ENCODE measurements around the gene NOLC1. TPM values are rescaled to one million over a fixed set of nuclear protein-coding genes. Genes with fewer than 3 reads are reported as not detected.

NOLC1 gene
- total RNA-seq, 4 donors from 2014 or later = 47.8 to 94.9 (median 77.9) TPM

- H3K36me3 ChIP-seq = no peaks in the 10 kb centered on the region
- no peak for TF ChIP-seq EP300 (IDR thresholded peaks at IDR 0.05)
- no peak for TF ChIP-seq POLR2AphosphoS5 (IDR thresholded peaks at IDR 0.05)
- TF ChIP-seq CTCF (IDR thresholded peaks at IDR 0.05) = no peak
- no peak for TF ChIP-seq POLR2A (IDR thresholded peaks at IDR 0.05)
- peaks cover 3% of the 10 kb centered on the region for H3K9me3 ChIP-seq
- H3K4me1 ChIP-seq = no peaks in the 10 kb centered on the region
- DNase-seq (ENCODE audit: low spot score in 2 of 2) = no peak
- H3K27ac ChIP-seq = no peak overlapping the region
- 77% methylated on average over 1 of the region's 1 CpG for WGBS
- H3K27me3 ChIP-seq = no peaks in the 10 kb centered on the region
- H3K4me3 ChIP-seq = no peak overlapping the region
Measured at GRCh38 chr10:102202386-102202785, 50.2 kb downstream of the NOLC1 start.

GRCh38 chr10:102208311-102209035, 56.3 kb downstream of the NOLC1 start:
- Histone ChIP-seq H3K27ac (no peak overlapping the region), H3K4me3 (no peak overlapping the region), H3K9me3 (peaks cover 3% of the 10 kb centered on the region), H3K4me1 (peaks cover 5% of the 10 kb centered on the region), H3K36me3 (no peaks in the 10 kb centered on the region), H3K27me3 (no peaks in the 10 kb centered on the region)
- TF ChIP-seq POLR2A (IDR thresholded peaks at IDR 0.05) (no peak), CTCF (IDR thresholded peaks at IDR 0.05) (no peak), EP300 (IDR thresholded peaks at IDR 0.05) (no peak), POLR2AphosphoS5 (IDR thresholded peaks at IDR 0.05) (no peak)
- WGBS = 39% methylated on average over 5 of the region's 5 CpGs
- DNase-seq (ENCODE audit: low spot score in 2 of 2) = no peak

GRCh38 chr10:102211615-102212299, 59.6 kb downstream of the NOLC1 start:
- Histone ChIP-seq H3K4me3 (no peak overlapping the region), H3K27ac (no peak overlapping the region), H3K9me3 (no peaks in the 10 kb centered on the region), H3K36me3 (no peaks in the 10 kb centered on the region), H3K27me3 (no peaks in the 10 kb centered on the region), H3K4me1 (peaks cover 5% of the 10 kb centered on the region)
- DNase-seq (ENCODE audit: low spot score in 2 of 2) = no peak
- TF ChIP-seq POLR2AphosphoS5 (IDR thresholded peaks at IDR 0.05) = no peak
- TF ChIP-seq POLR2A (IDR thresholded peaks at IDR 0.05) = no peak
- no peak for TF ChIP-seq EP300 (IDR thresholded peaks at IDR 0.05)
- 78% methylated on average over 3 of the region's 3 CpGs for WGBS

Other genes with a start within 250 kb of the NOLC1 start
- gene ARMH3, start 96.2 kb upstream of the NOLC1 start, total RNA-seq = 10 to 100 TPM; 12.1 to 25.7 (median 20.4) TPM
- 10 to 100 TPM; 23.6 to 43.2 (median 31.3) TPM for gene HPS6, start 87.0 kb upstream of the NOLC1 start, total RNA-seq
- 100 to 1,000 TPM in 2 of 4 donors, 10 to 100 TPM in 2; 62.0 to 217 (median 96.0) TPM for gene LDB1, start 32.0 kb upstream of the NOLC1 start, total RNA-seq
- 10 to 100 TPM; 42.6 to 80.0 (median 55.2) TPM for gene PPRC1, start 19.3 kb upstream of the NOLC1 start, total RNA-seq
- 10 to 100 TPM; 16.9 to 84.1 (median 56.5) TPM for gene ELOVL3, start 73.9 kb downstream of the NOLC1 start, total RNA-seq
- gene PITX3, start 89.1 kb downstream of the NOLC1 start, total RNA-seq = not detected
- 10 to 100 TPM; 31.0 to 56.1 (median 43.9) TPM for gene GBF1, start 93.1 kb downstream of the NOLC1 start, total RNA-seq
- 10 to 100 TPM; 14.4 to 18.5 (median 16.0) TPM for gene NFKB2, start 243.3 kb downstream of the NOLC1 start, total RNA-seq

All from suprapubic skin (tissue), 4 donors.